ENCODE measurements around the gene SCFD2.
"Not testable (repeated sequence)": the region's sequence is repeated elsewhere in the genome, so short reads cannot be mapped to it uniquely, and the experiment has no call there.

The SCFD2 gene

GRCh38 chr4:53060278-53060677 is 305.6 kb downstream of the SCFD2 start:
- WGBS, 2 experiments: 69 to 80% methylated on average over 2 to 3 of the region's 3 CpGs
- H3K4me1 ChIP-seq (ENCODE audit: control insufficient read depth, insufficient read depth, low read length): no peaks in the 10 kb centered on the region
- no peak overlapping the region for H3K27ac ChIP-seq (ENCODE audit: insufficient read depth, low read depth, low read length, poor library complexity, severe bottlenecking)
- H3K36me3 ChIP-seq (ENCODE audit: control insufficient read depth, insufficient read depth, low read length): no peaks in the 10 kb centered on the region
- no peak overlapping the region for H3K4me3 ChIP-seq (ENCODE audit: insufficient read depth, low read depth, low read length)
- no peaks in the 10 kb centered on the region for H3K27me3 ChIP-seq (ENCODE audit: control insufficient read depth, insufficient read depth, low read length, poor library complexity, severe bottlenecking)
- H3K9me3 ChIP-seq (ENCODE audit: control insufficient read depth, low read length): no peaks in the 10 kb centered on the region

GRCh38 chr4:53059871-53060270 is 306.0 kb downstream of the SCFD2 start:
- Histone ChIP-seq H3K36me3 (ENCODE audit: control insufficient read depth, insufficient read depth, low read length) (no peaks in the 10 kb centered on the region), H3K9me3 (ENCODE audit: control insufficient read depth, low read length) (no peaks in the 10 kb centered on the region), H3K27me3 (ENCODE audit: control insufficient read depth, insufficient read depth, low read length, poor library complexity, severe bottlenecking) (no peaks in the 10 kb centered on the region), H3K4me3 (ENCODE audit: insufficient read depth, low read depth, low read length) (no peak overlapping the region), H3K27ac (ENCODE audit: insufficient read depth, low read depth, low read length, poor library complexity, severe bottlenecking) (no peak overlapping the region), H3K4me1 (ENCODE audit: control insufficient read depth, insufficient read depth, low read length) (no peaks in the 10 kb centered on the region)
- 97 to 100% methylated on average over 1 of the region's 1 CpG for WGBS, 2 experiments

- H3K27me3 ChIP-seq (ENCODE audit: control insufficient read depth, insufficient read depth, low read length, poor library complexity, severe bottlenecking): no peaks in the 10 kb centered on the region
- no peaks in the 10 kb centered on the region for H3K9me3 ChIP-seq (ENCODE audit: control insufficient read depth, low read length)
- no peak overlapping the region for H3K4me3 ChIP-seq (ENCODE audit: insufficient read depth, low read depth, low read length)
- H3K36me3 ChIP-seq (ENCODE audit: control insufficient read depth, insufficient read depth, low read length): no peaks in the 10 kb centered on the region
- H3K4me1 ChIP-seq (ENCODE audit: control insufficient read depth, insufficient read depth, low read length): no peaks in the 10 kb centered on the region
- no peak overlapping the region for H3K27ac ChIP-seq (ENCODE audit: insufficient read depth, low read depth, low read length, poor library complexity, severe bottlenecking)
- 79 to 80% methylated on average over 4 of the region's 4 CpGs for WGBS, 2 experiments
Measured at GRCh38 chr4:53059256-53059655, 306.6 kb downstream of the SCFD2 start.

- H3K9me3 ChIP-seq (ENCODE audit: control insufficient read depth, low read length): no peaks in the 10 kb centered on the region
- H3K4me1 ChIP-seq (ENCODE audit: control insufficient read depth, insufficient read depth, low read length): no peaks in the 10 kb centered on the region
- H3K27me3 ChIP-seq (ENCODE audit: control insufficient read depth, insufficient read depth, low read length, poor library complexity, severe bottlenecking): no peaks in the 10 kb centered on the region
- H3K36me3 ChIP-seq (ENCODE audit: control insufficient read depth, insufficient read depth, low read length): no peaks in the 10 kb centered on the region
- H3K27ac ChIP-seq (ENCODE audit: insufficient read depth, low read depth, low read length, poor library complexity, severe bottlenecking): no peak overlapping the region
- H3K4me3 ChIP-seq (ENCODE audit: insufficient read depth, low read depth, low read length): no peak overlapping the region
- WGBS, 2 experiments: 93 to 98% methylated on average over 3 of the region's 3 CpGs
Measured at GRCh38 chr4:53057679-53058078, 308.2 kb downstream of the SCFD2 start.

- H3K36me3 ChIP-seq (ENCODE audit: control insufficient read depth, insufficient read depth, low read length); H3K4me1 ChIP-seq (ENCODE audit: control insufficient read depth, insufficient read depth, low read length); H3K27me3 ChIP-seq (ENCODE audit: control insufficient read depth, insufficient read depth, low read length, poor library complexity, severe bottlenecking); H3K4me3 ChIP-seq (ENCODE audit: insufficient read depth, low read depth, low read length); H3K9me3 ChIP-seq (ENCODE audit: control insufficient read depth, low read length); H3K27ac ChIP-seq (ENCODE audit: insufficient read depth, low read depth, low read length, poor library complexity, severe bottlenecking): not testable (repeated sequence)
- 43 to 80% methylated on average over 1 to 2 of the region's 2 CpGs for WGBS, 2 experiments
Measured at GRCh38 chr4:53057108-53057507, 308.8 kb downstream of the SCFD2 start.

GRCh38 chr4:53055716-53056403 is 310.0 kb downstream of the SCFD2 start:
- 94 to 95% methylated on average over 5 of the region's 5 CpGs for WGBS, 2 experiments
- no peaks in the 10 kb centered on the region for H3K4me1 ChIP-seq (ENCODE audit: control insufficient read depth, insufficient read depth, low read length)
- H3K27ac ChIP-seq (ENCODE audit: insufficient read depth, low read depth, low read length, poor library complexity, severe bottlenecking): no peak overlapping the region

GRCh38 chr4:53055274-53055673 is 310.6 kb downstream of the SCFD2 start:
- Histone ChIP-seq H3K36me3 (ENCODE audit: control insufficient read depth, insufficient read depth, low read length) (no peaks in the 10 kb centered on the region), H3K27ac (ENCODE audit: insufficient read depth, low read depth, low read length, poor library complexity, severe bottlenecking) (no peak overlapping the region), H3K27me3 (ENCODE audit: control insufficient read depth, insufficient read depth, low read length, poor library complexity, severe bottlenecking) (no peaks in the 10 kb centered on the region), H3K4me1 (ENCODE audit: control insufficient read depth, insufficient read depth, low read length) (no peaks in the 10 kb centered on the region), H3K4me3 (ENCODE audit: insufficient read depth, low read depth, low read length) (no peak overlapping the region), H3K9me3 (ENCODE audit: control insufficient read depth, low read length) (no peaks in the 10 kb centered on the region)
- 75 to 83% methylated on average over 2 of the region's 2 CpGs for WGBS, 2 experiments

More at GRCh38 chr4:53055716-53056403, 310.0 kb downstream of the SCFD2 start:
- H3K9me3 ChIP-seq (ENCODE audit: control insufficient read depth, low read length): no peaks in the 10 kb centered on the region
- H3K4me3 ChIP-seq (ENCODE audit: insufficient read depth, low read depth, low read length): no peak overlapping the region
- H3K27me3 ChIP-seq (ENCODE audit: control insufficient read depth, insufficient read depth, low read length, poor library complexity, severe bottlenecking): no peaks in the 10 kb centered on the region
- H3K36me3 ChIP-seq (ENCODE audit: control insufficient read depth, insufficient read depth, low read length): no peaks in the 10 kb centered on the region

- Histone ChIP-seq H3K36me3 (ENCODE audit: control insufficient read depth, insufficient read depth, low read length) (no peaks in the 10 kb centered on the region), H3K4me1 (ENCODE audit: control insufficient read depth, insufficient read depth, low read length) (no peaks in the 10 kb centered on the region), H3K9me3 (ENCODE audit: control insufficient read depth, low read length) (no peaks in the 10 kb centered on the region), H3K4me3 (ENCODE audit: insufficient read depth, low read depth, low read length) (no peak overlapping the region), H3K27me3 (ENCODE audit: control insufficient read depth, insufficient read depth, low read length, poor library complexity, severe bottlenecking) (no peaks in the 10 kb centered on the region), H3K27ac (ENCODE audit: insufficient read depth, low read depth, low read length, poor library complexity, severe bottlenecking) (no peak overlapping the region)
- 93% methylated on average over 4 of the region's 4 CpGs for WGBS, 2 experiments
Measured at GRCh38 chr4:53050361-53050774, 315.5 kb downstream of the SCFD2 start.

GRCh38 chr4:53049528-53049927 is 316.3 kb downstream of the SCFD2 start:
- no peak overlapping the region for H3K4me3 ChIP-seq (ENCODE audit: insufficient read depth, low read depth, low read length)
- 88 to 93% methylated on average over 1 of the region's 1 CpG for WGBS, 2 experiments
- no peaks in the 10 kb centered on the region for H3K27me3 ChIP-seq (ENCODE audit: control insufficient read depth, insufficient read depth, low read length, poor library complexity, severe bottlenecking)
- no peaks in the 10 kb centered on the region for H3K9me3 ChIP-seq (ENCODE audit: control insufficient read depth, low read length)
- no peaks in the 10 kb centered on the region for H3K4me1 ChIP-seq (ENCODE audit: control insufficient read depth, insufficient read depth, low read length)
- no peak overlapping the region for H3K27ac ChIP-seq (ENCODE audit: insufficient read depth, low read depth, low read length, poor library complexity, severe bottlenecking)
- H3K36me3 ChIP-seq (ENCODE audit: control insufficient read depth, insufficient read depth, low read length): no peaks in the 10 kb centered on the region

GRCh38 chr4:53044651-53044960 is 321.3 kb downstream of the SCFD2 start:
- Histone ChIP-seq H3K27me3 (ENCODE audit: control insufficient read depth, insufficient read depth, low read length, poor library complexity, severe bottlenecking) (no peaks in the 10 kb centered on the region), H3K9me3 (ENCODE audit: control insufficient read depth, low read length) (no peaks in the 10 kb centered on the region), H3K4me3 (ENCODE audit: insufficient read depth, low read depth, low read length) (no peak overlapping the region), H3K27ac (ENCODE audit: insufficient read depth, low read depth, low read length, poor library complexity, severe bottlenecking) (no peak overlapping the region), H3K4me1 (ENCODE audit: control insufficient read depth, insufficient read depth, low read length) (peaks cover 10% of the 10 kb centered on the region), H3K36me3 (ENCODE audit: control insufficient read depth, insufficient read depth, low read length) (no peaks in the 10 kb centered on the region)
- WGBS, 2 experiments: 80% methylated on average over 1 of the region's 2 CpGs; no CpG with 5 or more reads in 1 of the 2 experiments
